Gastrocnemius medialis (tissue), 4 donors: Measurements from ENCODE around the gene PHF8. TPM values are rescaled to one million over a fixed set of nuclear protein-coding genes. Genes with fewer than 3 reads are reported as not detected.

ENCODE experiments used
- ATAC-seq, 2 donors: fragments of 150-250 bp; one replicate each; pipeline ENCODE4 v1.9.1; 2016
- DNase-seq, 2 donors: peaks; one replicate each; pipeline ENCODE4 v3.0.0-alpha.2; 2019
- H3K27ac ChIP-seq, 4 donors: fragments of 200-600 bp; sonication (generic); 1 replicate in 1 of 4; 2 replicates in 3 of 4; pipeline ENCODE4 v1.5.1; 2016 to 2018; ENCODE audit warnings: mild to moderate bottlenecking in 2 of 4, moderate library complexity in 1 of 4
- H3K27me3 ChIP-seq, 3 donors: fragments of 200-600 bp; sonication (generic) in 2 of 3; 1 replicate in 1 of 3; 2 replicates in 2 of 3; pipeline versions ENCODE4 v1.5.1 to v1.6.0; 2016 to 2019; ENCODE audit warnings: mild to moderate bottlenecking in 1 of 3, moderate library complexity in 1 of 3
- H3K36me3 ChIP-seq, 2 donors: fragments of 200-600 bp; sonication (generic) in 1 of 2; one replicate each; pipeline ENCODE4 v1.5.1; 2017 to 2018
- H3K4me1 ChIP-seq, 2 donors: fragments of 200-600 bp; sonication (generic) in 1 of 2; one replicate each; pipeline ENCODE4 v1.5.1; 2016 to 2017; ENCODE audit warnings: mild to moderate bottlenecking in 2 of 2
- H3K4me3 ChIP-seq, 4 donors: fragments of 200-600 bp; sonication (generic) in 3 of 4; 1 replicate in 1 of 4; 2 replicates in 3 of 4; pipeline ENCODE4 v1.5.1; 2016 to 2019; ENCODE audit warnings: mild to moderate bottlenecking in 2 of 4
- H3K9me3 ChIP-seq, 3 donors: fragments of 200-600 bp; sonication (generic) in 2 of 3; 1 replicate in 1 of 3; 2 replicates in 2 of 3; pipeline ENCODE4 v1.5.1; 2016 to 2019
- CTCF ChIP-seq, 5 experiments: fragments of 450-650 bp in 3 of 5; fragments of 200-600 bp in 2 of 5; sonication (generic) in 2 of 5; IDR thresholded peaks in 4 of 5; conservative IDR thresholded peaks in 1 of 5; 1 replicate in 4 of 5; 2 replicates in 1 of 5; pipeline ENCODE4 v1.5.1; 2016 to 2019; ENCODE audit warnings: antibody characterized with exemption in 5 of 5, mild to moderate bottlenecking in 3 of 5, moderate library complexity in 3 of 5
- POLR2A ChIP-seq, 2 donors: fragments of 450-650 bp; IDR thresholded peaks; one replicate each; pipeline ENCODE4 v1.6.1; 2017; ENCODE audit warnings: antibody characterized with exemption in 2 of 2, mild to moderate bottlenecking in 2 of 2, moderate library complexity in 2 of 2
- in situ Hi-C, 4 donors: fragments of 200-750 bp; cut with MboI; loops; one replicate each; pipeline versions ENCODE4 v1.15.0 to v1.8.0; 2017; ENCODE audit warnings: low sequenced_read_pairs in 4 of 4
- intact Hi-C: fragments of 100-400 bp; cut with DNase I; formaldehyde crosslinking; loops from one replicate; pipeline ENCODE4 v1.15.1; 2023; ENCODE audit warnings: low total_unique reads
- total RNA-seq, 4 donors: library from RNA; depleted of rRNA; stranded (reverse); fragments of >200 nt; gene quantifications; one replicate each; pipeline versions ENCODE4 v1.1.0 to v1.2.3, GENCODE V29; 2016

The PHF8 gene
- total RNA-seq, 4 donors from 2014 or later: 7.2 to 22.5 (median 13.9) TPM

- intact Hi-C loops: no loop called here
- Histone ChIP-seq H3K36me3 (no peaks in the 10 kb centered on the region), H3K27me3 (no peaks in the 10 kb centered on the region), H3K4me1 (no peaks in the 10 kb centered on the region), H3K9me3 (no peaks in the 10 kb centered on the region), H3K27ac (no peak overlapping the region), H3K4me3 (no peak overlapping the region)
- TF ChIP-seq CTCF (IDR thresholded peaks at IDR 0.05 in 4 of 5, conservative IDR thresholded peaks at IDR 0.05 in 1 of 5) (no peak), POLR2A (IDR thresholded peaks at IDR 0.05) (no peak)
- DNase-seq (no peak), ATAC-seq (no peak)
- in situ Hi-C loops: no loop called here
Measured at GRCh38 chrX:54067766-54068165, 23.5 kb upstream of the PHF8 start.

GRCh38 chrX:54066841-54067240 is 22.6 kb upstream of the PHF8 start:
- no peaks in the 10 kb centered on the region for H3K27me3 ChIP-seq
- H3K36me3 ChIP-seq: no peaks in the 10 kb centered on the region
- no peak overlapping the region for H3K27ac ChIP-seq
- DNase-seq (no peak), ATAC-seq (no peak)
- in situ Hi-C loops: no loop called here
- no peak overlapping the region for H3K4me3 ChIP-seq
- H3K4me1 ChIP-seq: no peaks in the 10 kb centered on the region
- intact Hi-C loops: no loop called here
- TF ChIP-seq POLR2A (IDR thresholded peaks at IDR 0.05) (no peak), CTCF (IDR thresholded peaks at IDR 0.05 in 4 of 5, conservative IDR thresholded peaks at IDR 0.05 in 1 of 5) (no peak)
- no peaks in the 10 kb centered on the region for H3K9me3 ChIP-seq

GRCh38 chrX:54064564-54064963 is 20.3 kb upstream of the PHF8 start:
- Histone ChIP-seq H3K4me3 (no peak overlapping the region), H3K27ac (no peak overlapping the region), H3K4me1 (no peaks in the 10 kb centered on the region), H3K36me3 (no peaks in the 10 kb centered on the region), H3K9me3 (no peaks in the 10 kb centered on the region), H3K27me3 (no peaks in the 10 kb centered on the region)
- TF ChIP-seq POLR2A (IDR thresholded peaks at IDR 0.05): no peak
- TF ChIP-seq CTCF (IDR thresholded peaks at IDR 0.05 in 4 of 5, conservative IDR thresholded peaks at IDR 0.05 in 1 of 5): no peak
- in situ Hi-C loops: no loop called here
- ATAC-seq (no peak), DNase-seq (no peak)
- intact Hi-C loops: no loop called here

- Histone ChIP-seq H3K4me3 (no peak overlapping the region), H3K4me1 (no peaks in the 10 kb centered on the region), H3K36me3 (no peaks in the 10 kb centered on the region), H3K27ac (no peak overlapping the region), H3K27me3 (no peaks in the 10 kb centered on the region), H3K9me3 (no peaks in the 10 kb centered on the region)
- DNase-seq (no peak), ATAC-seq (no peak)
- TF ChIP-seq POLR2A (IDR thresholded peaks at IDR 0.05): no peak
- no peak for TF ChIP-seq CTCF (IDR thresholded peaks at IDR 0.05 in 4 of 5, conservative IDR thresholded peaks at IDR 0.05 in 1 of 5)
- in situ Hi-C loops: no loop called here
- intact Hi-C loops: no loop called here
Measured at GRCh38 chrX:54063361-54063760, 19.1 kb upstream of the PHF8 start.

GRCh38 chrX:54049801-54050200 is 5.5 kb upstream of the PHF8 start:
- intact Hi-C loops (loop anchor here (10.0 kb wide), 1 partner anchor 585 kb away; no protein-coding TSS in a partner anchor), in situ Hi-C loops (loop anchor here in 3 of 4 donors (10.0 to 25.0 kb wide), 2 partner anchors 125 to 488 kb away; partner anchors contain the start of gene GNL3L (in 2 of the 3))
- TF ChIP-seq CTCF (IDR thresholded peaks at IDR 0.05 in 4 of 5, conservative IDR thresholded peaks at IDR 0.05 in 1 of 5): no peak
- no peak for TF ChIP-seq POLR2A (IDR thresholded peaks at IDR 0.05)
- Histone ChIP-seq H3K4me3 (no peak overlapping the region), H3K4me1 (no peaks in the 10 kb centered on the region), H3K36me3 (no peaks in the 10 kb centered on the region), H3K27me3 (no peaks in the 10 kb centered on the region), H3K27ac (no peak overlapping the region), H3K9me3 (no peaks in the 10 kb centered on the region)
- ATAC-seq: no peak
- DNase-seq: no peak
